Activated effector memory CD4-positive, alpha-beta T cell treated with Interleukin-2 at 50 U/mL for 16 hours (primary cell): Measurements from ENCODE around the gene GPS1.
A peak's percentile ranks its signal among the peaks of the same experiment; 100 is the strongest.
"Not testable (repeated sequence)": the region's sequence is repeated elsewhere in the genome, so short reads cannot be mapped to it uniquely, and the experiment has no call there.

Experiments
- DNase-seq: peaks from one replicate; pipeline ENCODE4 v3.0.0-alpha.2; 2020

GPS1 gene

GRCh38 chr17:82029391-82029790 is 22.3 kb upstream of the GPS1 start:
- DNase-seq: no peak

- no peak for DNase-seq
Measured at GRCh38 chr17:82029990-82030469, 21.7 kb upstream of the GPS1 start.

DNA sequence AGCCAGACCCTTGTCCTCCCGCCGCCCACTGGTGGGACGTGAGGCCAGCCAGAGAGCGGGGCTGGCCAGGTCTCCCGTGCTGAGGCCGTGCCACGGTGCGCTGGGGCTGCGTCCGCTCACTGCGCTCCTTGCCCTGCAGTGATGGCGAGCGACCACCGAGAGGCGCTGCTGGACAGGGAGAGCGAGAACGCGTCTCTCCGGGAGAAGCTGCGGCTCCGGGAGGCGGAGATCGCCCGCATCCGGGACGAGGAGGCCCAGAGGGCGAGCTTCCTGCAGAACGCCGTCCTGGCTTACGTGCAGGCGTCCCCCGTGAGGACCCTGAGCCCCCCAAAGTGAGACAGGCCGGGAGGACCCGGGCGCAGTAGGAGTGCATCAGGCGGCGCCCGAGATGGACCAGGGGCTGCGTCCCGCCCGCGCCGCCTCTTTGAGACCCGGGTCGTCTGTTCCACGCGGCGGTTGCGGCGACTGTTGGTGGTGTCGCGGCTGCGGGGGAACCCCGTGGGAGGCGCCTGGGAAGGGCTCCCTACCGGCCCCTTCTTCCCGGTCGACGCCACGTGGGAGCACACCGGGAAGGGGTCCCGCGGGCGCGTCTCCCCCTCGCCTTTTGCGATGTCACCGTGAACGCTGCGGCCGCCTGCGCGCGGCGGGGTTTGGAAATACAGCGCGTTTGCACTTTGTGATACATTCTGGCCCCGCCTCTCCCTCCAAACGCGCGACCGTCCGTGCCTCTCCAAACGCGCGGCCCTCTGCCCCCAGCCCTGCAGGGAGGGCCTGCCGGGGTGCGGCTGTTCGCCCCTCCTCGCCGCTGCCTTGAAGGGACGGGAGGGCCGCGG is 21.0 kb upstream of the GPS1 start:
- peak; percentile 75 for DNase-seq

- no peak for DNase-seq
Measured at GRCh38 chr17:82031303-82031884, 20.3 kb upstream of the GPS1 start, which contains the start of gene RAC3. TSS of gene RAC3 (plus strand) at chr17:82031678. CDS start at chr17:82031762, 84 bp downstream.

- DNase-seq: no peak
Measured at GRCh38 chr17:82031885-82032627, 19.6 kb upstream of the GPS1 start.

GRCh38 chr17:82033359-82034085 is 18.2 kb upstream of the GPS1 start:
- no peak for DNase-seq

DNA sequence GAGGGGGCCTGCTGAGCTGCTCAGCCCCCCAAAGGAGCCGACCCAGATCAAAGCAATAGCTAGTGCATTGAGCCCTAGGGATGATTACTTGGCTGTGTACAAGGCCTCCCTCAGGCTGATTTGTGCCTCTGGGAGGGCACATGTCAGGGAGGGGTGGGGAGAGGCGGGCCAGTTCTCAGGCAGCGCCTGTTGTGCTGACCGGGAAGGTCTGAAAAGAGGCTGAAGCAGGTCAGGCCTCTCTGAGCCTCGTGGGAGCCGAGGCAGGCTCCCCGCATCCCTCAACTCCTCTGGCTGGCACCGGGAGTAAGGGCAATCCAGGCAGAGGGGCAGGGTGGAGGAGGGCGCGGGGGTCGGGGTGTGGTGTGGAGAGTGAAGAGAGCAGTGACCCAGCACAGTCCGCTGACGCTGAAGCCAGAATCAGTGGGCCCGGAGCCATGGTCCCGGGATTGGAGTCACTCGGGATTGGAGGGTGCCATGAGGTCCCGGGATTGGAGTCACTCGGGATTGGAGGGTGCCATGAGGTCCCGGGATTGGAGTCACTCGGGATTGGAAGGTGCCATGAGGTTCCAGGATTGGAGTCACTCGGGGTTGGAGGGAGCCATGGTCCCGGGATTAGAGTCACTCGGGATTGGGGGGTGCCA is 17.2 kb upstream of the GPS1 start:
- no peak for DNase-seq

DNA sequence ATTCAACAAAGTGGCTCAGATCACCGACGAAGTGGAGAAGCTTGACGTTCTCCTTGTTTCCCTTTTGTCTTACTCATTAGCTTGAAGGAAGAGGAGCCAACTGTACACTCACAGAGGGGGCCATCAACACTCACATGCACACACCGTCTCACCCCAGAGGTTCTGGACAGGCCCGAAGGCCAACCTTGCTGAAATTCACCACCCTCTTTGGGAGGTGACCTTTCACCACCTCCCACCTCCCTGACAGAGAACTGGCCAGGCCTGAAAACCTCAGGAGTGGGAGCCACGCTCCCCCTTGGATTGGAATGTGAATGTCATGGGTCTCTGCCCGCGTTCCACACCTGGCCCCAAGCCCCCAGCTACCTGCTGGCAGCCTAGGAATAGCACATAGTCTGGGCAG is 16.2 kb upstream of the GPS1 start:
- no peak for DNase-seq

DNA sequence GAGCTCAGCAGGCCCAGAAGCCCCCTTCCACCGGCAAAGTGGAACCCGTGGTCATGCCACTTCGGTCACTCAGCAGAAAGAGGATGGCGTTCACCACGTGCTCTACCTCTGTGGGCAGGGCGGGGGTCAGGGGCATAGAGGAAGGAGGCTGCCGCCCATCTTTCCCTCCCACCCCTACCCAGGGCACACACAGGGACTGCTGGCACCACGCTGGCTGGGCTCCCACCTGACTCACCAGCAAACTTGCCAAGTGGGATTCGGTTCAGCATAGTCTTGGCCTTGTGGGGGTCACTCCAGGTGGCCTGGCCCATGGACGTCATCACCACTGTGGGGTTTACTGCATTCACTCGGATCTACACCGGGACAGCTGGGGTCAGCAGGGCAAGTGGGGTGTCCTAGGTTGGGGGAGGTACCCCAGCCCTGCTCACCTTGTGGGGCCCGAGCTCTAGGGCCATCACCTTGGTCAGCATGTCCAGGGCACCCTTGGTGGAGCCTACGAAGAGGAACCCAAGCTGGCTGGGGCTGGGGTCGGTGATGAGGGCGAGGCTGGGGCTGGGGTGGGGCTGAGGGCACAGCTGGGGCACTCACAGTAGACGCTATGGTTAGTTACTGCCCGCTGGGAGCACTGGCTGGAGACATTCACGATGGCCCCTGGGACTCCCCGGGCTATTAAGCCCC is 15.6 kb upstream of the GPS1 start:
- no peak for DNase-seq

DNA sequence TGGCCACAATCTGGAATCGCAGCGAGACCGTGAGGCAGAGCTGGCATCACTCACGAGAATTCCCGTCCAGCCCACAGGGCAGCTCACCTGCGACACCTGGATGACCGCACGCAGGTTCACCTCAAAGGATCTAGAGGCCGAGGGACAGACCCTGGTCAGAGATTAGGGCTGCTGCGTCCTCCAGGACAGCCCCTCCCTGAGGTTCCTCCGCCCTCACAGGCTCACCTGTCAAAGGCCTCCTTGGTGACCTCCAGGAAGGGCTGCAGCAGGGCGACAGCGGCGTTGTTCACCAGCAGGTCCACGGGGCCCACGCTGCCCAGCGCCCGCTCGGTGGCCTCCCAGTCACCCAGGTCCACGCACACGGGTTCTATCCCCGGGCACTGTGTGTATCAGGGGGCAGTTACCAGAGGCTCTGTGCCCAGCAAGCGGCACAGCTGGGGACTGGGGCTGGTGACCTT is 15.0 kb upstream of the GPS1 start:
- DNase-seq: no peak

- peak; percentile 93 for DNase-seq
Measured at GRCh38 chr17:82037092-82037888, 14.4 kb upstream of the GPS1 start, which contains the start of gene DCXR. TSS of gene DCXR (minus strand) at chr17:82037697. CDS start at chr17:82037682, 15 bp downstream.

DNA sequence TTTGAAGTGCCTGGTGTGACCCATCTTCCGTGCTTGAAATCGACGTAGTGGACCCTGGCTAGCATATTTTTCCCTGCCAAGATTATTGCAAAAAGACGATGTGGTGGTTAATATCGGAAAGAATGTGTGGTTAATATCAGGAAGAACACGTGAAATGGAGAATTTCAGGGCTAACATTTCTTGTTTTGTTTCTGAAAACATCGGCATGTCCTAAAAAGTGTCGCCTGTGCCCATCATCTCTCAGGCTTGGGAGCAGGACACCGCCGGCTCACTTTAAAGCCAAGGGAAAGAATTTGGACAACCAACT is 13.9 kb upstream of the GPS1 start:
- no peak for DNase-seq

GRCh38 chr17:82038796-82039409 is 12.8 kb upstream of the GPS1 start:
- DNase-seq: not testable (repeated sequence)

DNA sequence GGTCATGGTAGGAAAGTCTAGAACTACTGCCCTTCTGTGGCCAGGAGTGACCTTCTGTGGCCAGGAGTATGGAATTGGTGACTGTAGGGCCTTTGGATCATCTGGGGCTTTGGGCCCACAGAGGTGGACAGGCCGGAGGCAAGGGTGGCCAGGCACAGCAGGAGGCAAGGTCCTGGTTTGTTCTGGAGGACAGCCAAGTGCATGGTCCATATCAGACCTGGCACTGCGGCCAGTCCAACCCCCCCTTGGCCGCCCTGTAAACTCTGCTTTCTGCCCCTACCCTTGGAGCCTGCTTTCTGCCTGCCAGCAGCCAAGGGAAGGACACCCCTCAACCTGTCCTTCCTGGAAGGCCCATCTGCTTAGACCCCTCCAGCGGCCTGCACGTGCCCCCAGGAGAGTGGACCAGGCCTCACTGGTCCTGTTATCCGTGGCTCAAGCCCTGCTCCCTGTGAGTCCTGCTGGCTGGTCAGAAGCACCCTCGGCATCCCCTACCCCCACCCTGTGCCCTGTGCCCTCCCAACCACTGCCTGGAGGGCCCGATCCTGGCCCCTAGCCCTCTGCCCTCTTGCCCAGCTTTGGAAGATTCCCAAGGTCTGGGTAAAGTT is 11.9 kb upstream of the GPS1 start:
- no peak for DNase-seq

GRCh38 chr17:82041144-82041814 is 10.4 kb upstream of the GPS1 start:
- DNase-seq: no peak

DNA sequence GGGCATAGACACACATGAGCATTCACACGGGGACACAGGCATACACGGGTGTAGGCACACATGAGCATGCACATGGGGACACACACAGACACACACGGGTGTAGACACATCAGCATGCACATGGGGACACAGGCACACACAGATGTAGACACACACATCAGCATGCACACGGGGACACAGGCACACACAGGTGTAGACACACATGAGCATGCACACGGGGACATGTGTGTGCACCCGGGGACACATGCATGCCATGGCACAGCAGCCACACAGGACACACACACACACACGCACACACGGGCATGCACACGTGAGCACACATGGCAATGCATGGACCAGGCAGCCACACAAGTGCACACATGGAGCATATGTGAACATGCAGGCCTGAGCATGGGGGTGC is 9.0 kb upstream of the GPS1 start:
- DNase-seq: no peak

DNA sequence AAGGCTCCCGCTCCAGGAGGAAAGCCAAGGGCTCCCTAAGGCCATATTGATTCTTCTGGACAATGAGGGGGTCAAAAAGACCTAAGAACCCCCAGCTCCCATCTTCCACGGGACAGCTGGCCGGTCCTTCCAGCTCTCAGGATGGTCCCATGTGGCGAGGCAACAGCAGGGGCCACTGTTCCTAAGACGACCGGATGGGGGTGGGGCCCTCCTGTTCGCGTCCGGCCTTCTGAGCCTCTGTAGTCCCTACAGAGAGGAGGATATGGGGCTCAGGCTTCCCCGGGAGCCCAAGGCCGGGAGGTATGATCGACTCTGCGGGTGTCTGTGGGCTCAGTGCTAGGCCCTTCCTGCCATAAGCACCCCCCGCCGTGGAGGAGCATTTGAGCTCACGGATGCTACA is 8.2 kb upstream of the GPS1 start:
- DNase-seq: no peak

DNA sequence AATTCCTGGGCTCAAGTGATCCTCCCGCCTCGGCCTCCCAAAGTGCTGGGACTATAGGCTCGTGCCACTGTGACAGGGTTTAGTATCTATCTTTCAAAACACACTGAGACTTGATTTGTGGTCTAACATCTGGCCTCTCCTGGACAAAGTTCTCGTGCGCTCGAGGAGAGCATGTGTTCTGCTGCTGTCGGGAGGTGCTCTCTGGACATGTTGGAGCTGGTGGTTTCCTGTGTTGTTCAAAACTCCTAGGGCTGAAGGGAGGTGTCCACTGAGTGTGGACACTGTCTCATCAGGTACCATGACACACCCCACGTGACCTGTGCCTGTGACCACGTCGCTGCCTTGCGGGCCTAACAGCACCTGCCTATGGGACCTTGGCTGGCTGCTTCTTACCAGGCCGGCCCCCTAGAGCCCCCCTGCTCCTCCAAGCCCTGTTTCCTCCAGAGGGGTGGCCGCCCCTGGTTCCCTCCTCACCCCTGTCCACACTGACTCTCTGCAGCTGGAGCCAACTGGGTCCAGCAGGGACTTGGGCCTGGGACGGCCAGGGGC is 5.7 kb upstream of the GPS1 start:
- no peak for DNase-seq

DNA sequence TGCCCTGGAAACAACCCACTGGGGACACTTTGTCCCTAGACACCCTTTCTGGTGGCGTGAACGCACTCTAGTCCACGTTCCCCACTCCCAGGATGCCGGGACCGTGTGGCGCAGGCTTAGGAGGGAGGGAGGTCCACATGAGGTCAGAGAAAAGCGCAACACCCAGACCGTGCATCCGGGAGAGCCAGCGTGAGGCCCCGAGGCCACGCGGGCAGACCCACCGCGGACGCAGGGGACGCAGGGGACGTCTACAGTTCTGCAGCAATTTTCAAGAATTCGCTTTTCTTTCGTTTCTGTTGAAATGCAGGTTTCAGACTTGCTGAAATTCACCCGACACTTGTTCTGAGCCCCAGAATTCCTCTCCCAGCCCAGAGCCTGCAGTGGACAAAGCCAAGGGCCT is 4.8 kb upstream of the GPS1 start:
- no peak for DNase-seq
